RWPE2 (cell line): ENCODE measurements around the gene NTRK1.

Source experiments
- ATAC-seq: fragments of 200-7000 bp; cut with Tn5 transposase; 3 replicates; pipeline ENCODE4 v1.9.1; 2021; ENCODE audit warnings: low read depth
- DNase-seq: peaks from one replicate; pipeline ENCODE4 v3.0.0-alpha.2; 2020; ENCODE audit warnings: low spot score
- H3K27ac ChIP-seq: fragments of 450-650 bp; 2 replicates; pipeline ENCODE4 v1.5.1; 2017; ENCODE audit warnings: mild to moderate bottlenecking; ENCODE audit not compliant: poor library complexity, severe bottlenecking
- H3K27me3 ChIP-seq: fragments of 250-450 bp; sonication (Bioruptor Pico); 2 replicates; pipeline ENCODE4 v1.5.1; 2021; ENCODE audit warnings: mild to moderate bottlenecking, moderate library complexity; ENCODE audit not compliant: insufficient read depth, poor library complexity, severe bottlenecking
- H3K36me3 ChIP-seq: fragments of 250-450 bp; sonication (Bioruptor Pico); 2 replicates; pipeline ENCODE4 v1.5.1; 2020; ENCODE audit warnings: low read depth, mild to moderate bottlenecking, moderate library complexity
- H3K4me1 ChIP-seq: fragments of 250-450 bp; sonication (Bioruptor Pico); 2 replicates; pipeline ENCODE4 v1.5.1; 2021; ENCODE audit warnings: mild to moderate bottlenecking, moderate library complexity; ENCODE audit not compliant: insufficient read depth, poor library complexity, severe bottlenecking
- H3K4me3 ChIP-seq: fragments of 250-450 bp; sonication (Bioruptor Pico); 2 replicates; pipeline ENCODE4 v1.5.1; 2021; ENCODE audit warnings: mild to moderate bottlenecking, moderate library complexity; ENCODE audit not compliant: severe bottlenecking
- H3K9me3 ChIP-seq: fragments of 250-450 bp; sonication (Bioruptor Pico); 2 replicates; pipeline ENCODE4 v1.5.1; 2021; ENCODE audit warnings: mild to moderate bottlenecking, moderate library complexity; ENCODE audit not compliant: severe bottlenecking
- TF ChIP-seq, protein P1 (sequence below): fragments of 450-650 bp; IDR thresholded peaks from one replicate; pipeline ENCODE4 v1.5.1; 2017; ENCODE audit warnings: mild to moderate bottlenecking, moderate library complexity; ENCODE audit not compliant: poor library complexity, severe bottlenecking

NTRK1 gene

DNA sequence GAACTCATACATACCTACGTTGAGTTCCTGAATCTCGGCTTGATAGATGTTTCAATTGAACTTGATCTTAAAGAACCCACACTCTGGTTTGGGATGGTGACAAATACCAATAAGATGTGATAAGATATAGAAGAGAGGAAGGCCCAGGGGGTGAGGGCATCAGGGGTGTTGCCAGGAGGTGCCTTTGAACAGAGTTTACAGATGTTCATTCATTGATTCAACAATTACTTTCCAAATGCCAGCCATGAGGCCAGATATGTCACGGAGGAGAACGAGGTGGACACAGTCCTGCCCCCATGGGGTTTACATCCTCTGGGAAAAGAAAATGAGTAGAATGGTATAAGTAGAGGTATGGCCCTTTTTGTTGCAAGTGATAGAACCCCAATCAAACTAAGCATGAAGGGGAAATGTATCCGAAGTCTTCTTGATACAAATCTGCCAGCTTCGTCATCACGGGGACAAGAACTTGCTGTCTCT lies 60.4 kb downstream of the NTRK1 start:
- Histone ChIP-seq H3K4me1 (no peaks in the 10 kb centered on the region), H3K36me3 (peaks cover 3% of the 10 kb centered on the region; the same call in 1 of the 2 replicates), H3K4me3 (no peak overlapping the region), H3K9me3 (peaks cover 4% of the 10 kb centered on the region), H3K27ac (no peak overlapping the region), H3K27me3 (peaks cover 43% of the 10 kb centered on the region)
- TF ChIP-seq, protein P1, sequence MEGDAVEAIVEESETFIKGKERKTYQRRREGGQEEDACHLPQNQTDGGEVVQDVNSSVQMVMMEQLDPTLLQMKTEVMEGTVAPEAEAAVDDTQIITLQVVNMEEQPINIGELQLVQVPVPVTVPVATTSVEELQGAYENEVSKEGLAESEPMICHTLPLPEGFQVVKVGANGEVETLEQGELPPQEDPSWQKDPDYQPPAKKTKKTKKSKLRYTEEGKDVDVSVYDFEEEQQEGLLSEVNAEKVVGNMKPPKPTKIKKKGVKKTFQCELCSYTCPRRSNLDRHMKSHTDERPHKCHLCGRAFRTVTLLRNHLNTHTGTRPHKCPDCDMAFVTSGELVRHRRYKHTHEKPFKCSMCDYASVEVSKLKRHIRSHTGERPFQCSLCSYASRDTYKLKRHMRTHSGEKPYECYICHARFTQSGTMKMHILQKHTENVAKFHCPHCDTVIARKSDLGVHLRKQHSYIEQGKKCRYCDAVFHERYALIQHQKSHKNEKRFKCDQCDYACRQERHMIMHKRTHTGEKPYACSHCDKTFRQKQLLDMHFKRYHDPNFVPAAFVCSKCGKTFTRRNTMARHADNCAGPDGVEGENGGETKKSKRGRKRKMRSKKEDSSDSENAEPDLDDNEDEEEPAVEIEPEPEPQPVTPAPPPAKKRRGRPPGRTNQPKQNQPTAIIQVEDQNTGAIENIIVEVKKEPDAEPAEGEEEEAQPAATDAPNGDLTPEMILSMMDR, result no peak
- no peak for DNase-seq
- ATAC-seq, result no peak

DNA sequence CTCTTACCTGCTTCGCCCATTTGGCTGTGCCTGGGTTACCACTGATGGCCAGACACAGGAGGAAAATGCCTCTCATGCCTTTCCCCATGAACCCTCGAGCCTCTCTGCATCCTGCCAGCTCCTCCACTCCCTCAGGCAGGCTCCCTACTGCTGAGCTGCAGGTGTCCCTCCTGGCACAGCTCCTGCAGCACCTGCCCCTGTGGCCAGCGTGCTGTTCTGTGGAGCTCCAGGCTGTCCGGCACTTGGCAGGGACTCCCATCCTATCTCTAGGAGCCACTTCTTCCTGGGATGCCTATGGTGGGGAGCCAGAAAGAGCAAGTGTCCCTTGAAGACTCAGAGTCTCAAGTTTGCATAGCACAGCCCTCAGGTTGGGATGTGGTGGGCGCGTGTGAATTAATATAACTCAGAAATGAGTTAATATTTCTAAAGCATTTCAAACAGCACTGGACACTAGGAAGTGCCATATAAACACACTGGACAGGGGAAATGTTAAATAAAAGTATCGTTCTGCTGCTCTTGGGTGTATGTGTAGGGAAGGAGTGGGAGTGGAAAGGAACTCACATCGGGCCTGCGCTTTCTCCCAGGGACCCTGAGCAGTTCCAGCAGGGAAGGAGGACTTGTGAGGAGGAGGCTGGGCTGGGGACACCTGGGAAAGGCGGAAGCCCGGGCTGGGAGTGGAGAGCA lies 62.5 kb downstream of the NTRK1 start:
- no peak for DNase-seq
- Histone ChIP-seq H3K36me3 (no peaks in the 10 kb centered on the region), H3K27me3 (peaks cover 44% of the 10 kb centered on the region), H3K4me3 (no peak overlapping the region), H3K9me3 (peaks cover 4% of the 10 kb centered on the region), H3K27ac (no peak overlapping the region), H3K4me1 (no peaks in the 10 kb centered on the region)
- TF ChIP-seq, protein P1, result no peak
- ATAC-seq, result no peak

DNA sequence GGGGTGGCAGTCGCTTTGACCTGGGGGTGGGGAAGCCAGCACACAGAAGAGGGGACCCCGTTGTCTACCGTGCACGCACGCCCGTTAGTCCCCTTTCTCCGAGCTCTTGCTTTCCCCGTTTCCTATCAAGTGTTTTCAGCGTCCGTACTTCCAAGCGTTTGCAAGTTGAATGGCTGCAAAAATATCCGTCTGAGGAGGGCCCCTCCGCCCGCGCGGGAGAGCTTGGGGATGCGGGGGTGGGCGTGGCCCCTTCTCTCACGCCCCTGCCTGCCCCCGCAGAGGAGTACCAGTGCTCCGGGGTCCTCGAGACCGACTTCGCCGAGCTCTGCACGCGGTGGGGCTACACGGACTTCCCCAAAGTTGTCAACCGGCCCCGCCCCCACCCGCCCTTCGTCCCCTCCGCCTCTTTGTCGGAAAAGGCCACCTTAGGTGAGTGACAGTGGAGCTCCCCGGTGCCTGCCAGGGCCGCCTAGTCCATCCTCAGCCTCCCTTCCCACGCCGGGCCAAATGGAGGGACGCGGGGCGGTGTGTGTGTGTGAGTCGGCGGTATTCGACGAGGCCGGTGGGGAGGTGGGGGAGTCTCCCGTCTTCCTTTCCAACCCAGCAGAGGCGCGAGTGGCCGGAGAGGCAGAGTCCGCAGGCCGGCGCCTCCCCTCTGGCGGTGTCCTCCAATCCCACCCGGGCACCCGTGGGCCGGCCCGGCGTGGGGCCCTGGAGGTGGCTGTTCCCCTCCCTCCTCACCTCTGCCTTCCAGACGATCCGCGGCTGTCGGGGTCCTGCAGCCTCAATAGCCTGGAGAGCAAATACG lies 63.2 kb downstream of the NTRK1 start:
- TF ChIP-seq, protein P1, result no peak
- DNase-seq, result no peak
- Histone ChIP-seq H3K36me3 (no peaks in the 10 kb centered on the region), H3K27ac (no peak overlapping the region), H3K27me3 (peaks cover 47% of the 10 kb centered on the region), H3K4me3 (no peak overlapping the region), H3K9me3 (no peaks in the 10 kb centered on the region), H3K4me1 (no peaks in the 10 kb centered on the region)
- ATAC-seq, result no peak

DNA sequence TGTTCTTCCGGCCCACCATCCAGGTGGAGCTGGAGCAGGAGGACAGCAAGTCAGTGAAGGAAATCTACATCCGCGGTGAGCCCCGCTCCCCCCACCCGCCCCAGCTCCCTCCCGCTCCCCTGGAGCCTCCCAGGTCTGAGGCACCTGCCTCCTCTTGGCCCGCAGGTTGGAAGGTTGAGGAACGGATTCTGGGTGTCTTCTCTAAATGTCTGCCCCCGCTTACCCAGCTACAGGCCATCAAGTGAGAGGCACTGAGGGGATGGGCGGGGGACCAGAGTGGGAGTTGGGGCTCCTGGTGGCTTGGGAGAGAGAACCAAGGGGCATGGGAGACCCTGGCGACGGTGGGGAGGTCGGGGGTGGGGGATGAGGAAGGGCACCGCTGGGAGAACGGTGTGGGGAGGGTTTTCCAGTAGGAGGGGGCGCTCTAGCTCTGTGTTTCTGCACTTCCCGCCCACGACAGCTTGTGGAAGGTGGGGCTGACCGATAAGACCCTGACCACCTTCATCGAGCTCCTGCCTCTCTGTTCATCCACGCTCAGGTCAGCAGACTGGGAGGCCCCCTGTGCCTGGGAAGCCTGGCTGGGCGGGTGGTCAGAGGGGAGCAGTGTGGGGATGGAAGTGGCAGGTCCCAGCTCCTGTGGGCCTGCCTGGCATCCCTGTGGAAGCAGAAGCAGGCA lies 64.0 kb downstream of the NTRK1 start:
- Histone ChIP-seq H3K4me3 (no peak overlapping the region), H3K36me3 (no peaks in the 10 kb centered on the region), H3K9me3 (no peaks in the 10 kb centered on the region), H3K27ac (no peak overlapping the region), H3K27me3 (peaks cover 52% of the 10 kb centered on the region), H3K4me1 (no peaks in the 10 kb centered on the region)
- TF ChIP-seq, protein P1, result no peak
- DNase-seq (no peak), ATAC-seq (no peak)
